T-helper 9 cell (primary cell): ENCODE results near the gene ME3.
"Not testable (repeated sequence)": the region's sequence is repeated elsewhere in the genome, so short reads cannot be mapped to it uniquely, and the experiment has no call there.

Experiments
- DNase-seq: peaks from one replicate; pipeline ENCODE4 v3.0.0-alpha.2; 2020

ME3 gene

GRCh38 chr11:86551288-86552092 is 120.9 kb downstream of the ME3 start:
- no peak for DNase-seq

GRCh38 chr11:86550757-86551156 is 121.7 kb downstream of the ME3 start:
- no peak for DNase-seq

- no peak for DNase-seq
Observed at GRCh38 chr11:86548271-86548917, 124.0 kb downstream of the ME3 start.

GRCh38 chr11:86547727-86548126 is 124.7 kb downstream of the ME3 start:
- DNase-seq = no peak

GRCh38 chr11:86541299-86541698 is 131.1 kb downstream of the ME3 start:
- DNase-seq = not testable (repeated sequence)

GRCh38 chr11:86538223-86538548 is 134.2 kb downstream of the ME3 start:
- no peak for DNase-seq

GRCh38 chr11:86537541-86538222 is 134.7 kb downstream of the ME3 start:
- no peak for DNase-seq

GRCh38 chr11:86535773-86536172 is 136.6 kb downstream of the ME3 start:
- no peak for DNase-seq

- DNase-seq = no peak
Observed at GRCh38 chr11:86524620-86525352, 147.6 kb downstream of the ME3 start.

GRCh38 chr11:86523738-86524619 is 148.4 kb downstream of the ME3 start:
- DNase-seq = no peak

- DNase-seq = not testable (repeated sequence)
Observed at GRCh38 chr11:86522512-86522911, 149.9 kb downstream of the ME3 start.

- no peak for DNase-seq
Observed at GRCh38 chr11:86519064-86519911, 153.1 kb downstream of the ME3 start.

GRCh38 chr11:86518211-86518610 is 154.2 kb downstream of the ME3 start:
- DNase-seq = no peak

- no peak for DNase-seq
Observed at GRCh38 chr11:86517557-86517956, 154.9 kb downstream of the ME3 start.

- DNase-seq = no peak
Observed at GRCh38 chr11:86515297-86516094, 156.9 kb downstream of the ME3 start.

- no peak for DNase-seq
Observed at GRCh38 chr11:86514453-86514852, 158.0 kb downstream of the ME3 start.

GRCh38 chr11:86513746-86514373 is 158.6 kb downstream of the ME3 start:
- no peak for DNase-seq

GRCh38 chr11:86513138-86513537 is 159.3 kb downstream of the ME3 start:
- DNase-seq = no peak

GRCh38 chr11:86511086-86511551 is 161.3 kb downstream of the ME3 start:
- DNase-seq = no peak

GRCh38 chr11:86510674-86511073 is 161.7 kb downstream of the ME3 start:
- no peak for DNase-seq
